Activated T-cell treated with anti-CD3 and anti-CD28 coated beads, Interleukin-2, amount 50 U/mL, for 4 hours (primary cell): ENCODE results near the gene OOSP4A. TPM values are rescaled to one million over a fixed set of nuclear protein-coding genes. Genes with fewer than 3 reads are reported as not detected.

Source experiments
- ATAC-seq, 2 donors: fragments of 200-7000 bp; cut with Tn5 transposase; one replicate each; pipeline ENCODE4 v1.10.0; 2021
- DNase-seq: peaks from one replicate; pipeline ENCODE4 v3.0.0-alpha.2; 2020
- H3K27me3 Mint-ChIP-seq: one replicate; pipeline ENCODE4 v1.8.0; 2021; ENCODE audit warnings: low read depth, mixed read lengths
- H3K36me3 Mint-ChIP-seq: one replicate; pipeline ENCODE4 v1.8.0; 2022; ENCODE audit warnings: mixed read lengths; ENCODE audit not compliant: insufficient read depth
- H3K4me1 Mint-ChIP-seq: one replicate; pipeline ENCODE4 v1.8.0; 2021; ENCODE audit warnings: low read depth, mixed read lengths
- H3K4me3 Mint-ChIP-seq: one replicate; pipeline ENCODE4 v1.8.0; 2021; ENCODE audit warnings: mild to moderate bottlenecking, moderate library complexity, mixed read lengths
- H3K9me3 Mint-ChIP-seq: one replicate; pipeline ENCODE4 v1.8.0; 2021; ENCODE audit warnings: mixed read lengths
- total RNA-seq, 3 donors: library from RNA; stranded (reverse); gene quantifications; one replicate each; pipeline ENCODE4 v1.2.1, GENCODE V29; 2021

OOSP4A gene
- total RNA-seq, result not detected

GRCh38 chr11:59963733-59964132 lies at the start of gene OOSP4A:
TSS of gene OOSP4A (plus strand) at chr11:59964033. CDS start at chr11:59964033, 0 bp downstream.
- no peak within 1 kb of the TSS for H3K4me3 Mint-ChIP-seq
- no peak for DNase-seq
- H3K27me3 Mint-ChIP-seq, result peaks cover 2% of the 10 kb centered on the region
- H3K36me3 Mint-ChIP-seq, result no peaks in the 10 kb centered on the region
- no peaks in the 10 kb centered on the region for H3K4me1 Mint-ChIP-seq
- no peak for ATAC-seq
- H3K9me3 Mint-ChIP-seq, result no peaks in the 10 kb centered on the region

DNA sequence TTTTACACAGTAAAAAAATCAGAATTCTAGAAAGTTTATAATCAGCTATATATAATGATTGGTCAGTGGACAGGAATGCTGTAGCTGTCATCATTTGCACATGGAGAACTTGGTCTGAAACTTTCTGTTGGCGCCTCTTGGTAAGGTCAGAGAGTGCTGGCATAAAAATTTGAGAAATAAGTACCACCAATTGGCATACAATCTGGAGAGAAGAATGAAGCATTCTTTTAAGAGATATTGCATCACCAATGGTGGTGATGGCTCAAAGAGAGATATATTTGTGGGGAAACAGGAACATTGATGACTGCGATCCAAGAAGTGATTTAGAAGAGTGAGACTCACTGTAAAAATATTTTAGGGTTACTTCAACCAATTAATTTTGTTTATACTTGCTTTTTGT lies 45.4 kb upstream of the OOSP4A start:
- Mint-ChIP-seq H3K4me3 (no peak overlapping the region), H3K36me3 (peaks cover 3% of the 10 kb centered on the region), H3K9me3 (peaks cover 27% of the 10 kb centered on the region), H3K4me1 (no peaks in the 10 kb centered on the region), H3K27me3 (no peaks in the 10 kb centered on the region)
- ATAC-seq, result no peak
- DNase-seq, result no peak

- no peak overlapping the region for H3K4me3 Mint-ChIP-seq
- peaks cover 31% of the 10 kb centered on the region for H3K9me3 Mint-ChIP-seq
- DNase-seq (no peak), ATAC-seq (no peak)
- H3K27me3 Mint-ChIP-seq, result no peaks in the 10 kb centered on the region
- H3K4me1 Mint-ChIP-seq, result no peaks in the 10 kb centered on the region
- peaks cover 3% of the 10 kb centered on the region for H3K36me3 Mint-ChIP-seq
Observed at GRCh38 chr11:59918987-59919589, 44.7 kb upstream of the OOSP4A start.

DNA sequence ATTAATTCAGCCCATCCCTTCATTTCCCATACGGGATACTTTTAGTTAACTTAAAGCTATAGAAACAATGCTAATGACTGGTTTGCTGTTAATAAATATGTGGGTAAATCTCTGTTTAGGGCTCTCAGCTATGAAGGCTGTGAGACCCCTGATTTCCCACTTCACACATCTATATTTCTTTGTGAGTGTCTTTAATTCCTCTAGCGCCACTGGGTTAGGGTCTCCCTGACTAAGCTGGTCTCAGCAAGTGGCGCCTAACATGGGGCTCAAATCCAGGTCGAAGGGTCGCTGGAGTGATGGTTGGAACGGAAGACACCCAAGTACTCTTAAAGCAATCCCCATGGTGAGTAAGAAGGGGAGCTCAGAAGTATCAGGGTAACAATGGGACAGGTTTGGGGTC lies 40.0 kb upstream of the OOSP4A start:
- DNase-seq (no peak), ATAC-seq (no peak)
- H3K4me1 Mint-ChIP-seq, result no peaks in the 10 kb centered on the region
- no peaks in the 10 kb centered on the region for H3K27me3 Mint-ChIP-seq
- peaks cover 3% of the 10 kb centered on the region for H3K36me3 Mint-ChIP-seq
- H3K4me3 Mint-ChIP-seq, result no peak overlapping the region
- peaks cover 54% of the 10 kb centered on the region for H3K9me3 Mint-ChIP-seq

DNA sequence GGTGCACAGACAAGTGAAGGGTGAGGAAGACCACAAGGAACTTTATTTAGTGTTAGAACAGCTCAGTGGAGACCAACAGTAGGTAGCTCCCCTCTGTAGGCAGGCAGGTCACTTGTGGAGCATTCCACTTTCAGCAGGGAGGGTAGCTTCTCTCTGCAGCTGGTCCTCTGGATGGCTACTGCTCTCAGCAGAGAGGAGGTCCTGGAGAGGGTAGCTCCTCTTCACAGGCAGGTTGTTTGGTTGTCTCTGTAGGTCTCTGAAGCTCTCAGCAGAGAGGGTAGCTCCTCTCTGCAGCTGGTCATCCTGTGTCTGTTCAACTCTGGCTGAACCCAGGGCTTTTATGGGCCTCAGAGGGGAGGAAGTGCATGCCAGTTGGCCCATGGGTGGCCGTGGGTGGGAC lies 32.1 kb upstream of the OOSP4A start:
- H3K4me1 Mint-ChIP-seq, result no peaks in the 10 kb centered on the region
- no peak for ATAC-seq
- peaks cover 3% of the 10 kb centered on the region for H3K36me3 Mint-ChIP-seq
- H3K9me3 Mint-ChIP-seq, result peaks cover 27% of the 10 kb centered on the region
- H3K4me3 Mint-ChIP-seq, result no peak overlapping the region
- peaks cover 4% of the 10 kb centered on the region for H3K27me3 Mint-ChIP-seq
- DNase-seq, result no peak

DNA sequence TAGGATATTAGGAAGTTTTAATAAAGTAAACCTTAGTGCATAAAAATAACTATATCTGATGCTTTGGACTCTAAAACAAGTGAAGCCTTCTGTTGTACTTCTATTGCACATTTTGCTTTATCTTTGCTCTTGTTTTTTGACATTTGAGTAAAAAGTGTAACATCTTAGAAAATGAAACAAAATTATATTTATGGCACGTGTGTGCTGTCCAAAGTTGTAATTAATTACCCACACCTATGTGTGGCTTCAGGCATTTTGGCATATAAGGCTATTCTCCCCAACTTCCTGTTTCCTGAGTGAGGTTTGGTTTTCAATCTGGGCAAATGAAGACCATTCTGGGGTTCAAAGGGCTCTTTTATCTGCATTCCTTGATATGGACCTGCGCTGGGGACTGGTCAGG lies 25.7 kb upstream of the OOSP4A start, which contains the start of gene OOSP1:
Gene OOSP1, plus strand, starts transcription at position 301 of the 400 bp plus-strand sequence. Its CDS starts 23 bp downstream, at position 324.
- Mint-ChIP-seq H3K27me3 (no peaks in the 10 kb centered on the region), H3K9me3 (no peaks in the 10 kb centered on the region), H3K36me3 (no peaks in the 10 kb centered on the region), H3K4me1 (no peaks in the 10 kb centered on the region), H3K4me3 (no peak within 1 kb of the TSS)
- no peak for DNase-seq
- no peak for ATAC-seq

- Mint-ChIP-seq H3K27me3 (no peaks in the 10 kb centered on the region), H3K9me3 (no peaks in the 10 kb centered on the region), H3K4me1 (no peaks in the 10 kb centered on the region), H3K4me3 (no peak overlapping the region), H3K36me3 (no peaks in the 10 kb centered on the region)
- no peak for ATAC-seq
- DNase-seq, result no peak
Observed at GRCh38 chr11:59938718-59939117, 25.1 kb upstream of the OOSP4A start.

DNA sequence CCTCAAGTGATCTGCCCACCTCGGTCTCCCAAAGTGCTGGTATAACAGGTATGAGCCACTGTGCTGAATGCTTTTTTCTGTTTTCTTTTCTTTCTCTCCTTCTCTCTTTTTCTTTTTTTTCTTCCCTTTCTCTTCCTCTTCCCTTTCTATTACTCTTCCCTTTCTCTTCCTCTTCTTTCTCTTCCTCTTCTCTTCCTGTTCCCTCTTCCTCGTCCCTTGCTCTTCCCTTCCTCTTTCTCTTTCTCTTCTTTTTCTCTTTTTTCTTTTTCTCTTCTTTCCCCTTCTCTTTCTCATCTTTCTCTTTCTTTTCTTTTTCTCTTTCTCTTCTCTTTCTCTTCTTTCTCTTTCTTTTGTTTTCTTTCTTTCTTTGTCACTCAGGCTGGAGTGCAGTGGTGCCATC lies 24.4 kb upstream of the OOSP4A start:
- no peak for DNase-seq
- H3K4me3 Mint-ChIP-seq, result no peak overlapping the region
- no peaks in the 10 kb centered on the region for H3K9me3 Mint-ChIP-seq
- peaks cover 2% of the 10 kb centered on the region for H3K27me3 Mint-ChIP-seq
- no peak for ATAC-seq
- no peaks in the 10 kb centered on the region for H3K4me1 Mint-ChIP-seq
- H3K36me3 Mint-ChIP-seq, result no peaks in the 10 kb centered on the region

DNA sequence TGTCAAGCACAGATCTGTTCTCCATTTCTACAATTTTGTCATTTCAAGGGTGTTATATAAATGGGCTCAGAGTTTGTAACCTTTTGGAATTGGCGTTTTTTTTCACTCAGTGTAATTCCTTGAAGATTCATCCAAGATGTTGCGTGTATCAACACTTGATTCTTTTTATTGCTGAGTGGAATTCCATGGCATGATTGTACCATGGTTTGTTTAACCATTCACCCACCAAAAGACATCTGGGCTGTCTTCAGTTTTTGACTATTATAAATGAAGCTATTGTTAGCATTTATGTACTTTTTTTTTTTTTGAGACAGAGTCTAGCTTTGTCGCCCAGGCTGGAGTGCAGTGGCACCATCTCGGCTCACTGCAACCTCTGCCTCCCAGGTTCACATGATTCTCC lies 22.7 kb upstream of the OOSP4A start:
- DNase-seq (no peak), ATAC-seq (no peak)
- Mint-ChIP-seq H3K4me1 (no peaks in the 10 kb centered on the region), H3K36me3 (no peaks in the 10 kb centered on the region), H3K27me3 (peaks cover 6% of the 10 kb centered on the region), H3K9me3 (no peaks in the 10 kb centered on the region), H3K4me3 (no peak overlapping the region)

DNA sequence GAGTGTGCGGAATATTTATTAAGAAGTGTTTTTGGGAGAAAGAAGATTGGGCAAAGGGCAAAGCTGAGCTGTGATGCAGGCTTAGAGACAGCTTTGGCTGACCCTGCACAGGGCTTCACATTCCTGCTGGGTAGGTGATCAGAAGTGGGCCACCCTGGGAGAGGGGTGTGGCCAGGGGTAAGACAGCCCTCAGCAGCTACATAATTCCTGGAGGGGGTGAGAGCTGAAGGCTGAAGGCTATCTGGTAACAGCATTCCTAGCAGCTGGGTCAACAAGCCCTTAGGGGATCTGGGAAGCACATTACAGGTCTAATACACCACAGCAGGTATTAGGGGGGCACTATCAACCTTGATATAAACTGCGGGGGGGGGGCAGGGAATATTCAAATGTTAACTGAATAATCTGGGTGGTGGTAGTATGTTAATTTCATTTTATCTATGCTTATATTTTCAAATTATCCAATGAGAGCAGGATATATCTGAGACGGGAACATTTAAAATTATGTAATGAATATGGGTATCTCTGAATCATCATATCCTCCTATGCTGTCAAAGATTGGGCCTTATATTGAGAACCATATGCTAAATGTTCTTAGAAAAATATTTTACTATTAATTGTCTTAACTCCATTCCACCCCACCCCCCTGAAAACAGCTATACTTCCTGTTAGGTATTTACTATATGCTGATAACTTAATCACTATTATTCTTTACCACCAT lies 19.7 kb upstream of the OOSP4A start:
- Mint-ChIP-seq H3K36me3 (no peaks in the 10 kb centered on the region), H3K4me1 (no peaks in the 10 kb centered on the region), H3K27me3 (peaks cover 8% of the 10 kb centered on the region), H3K4me3 (no peak overlapping the region), H3K9me3 (no peaks in the 10 kb centered on the region)
- DNase-seq (no peak), ATAC-seq (no peak)

- no peak for ATAC-seq
- no peak for DNase-seq
- H3K27me3 Mint-ChIP-seq, result peaks cover 8% of the 10 kb centered on the region
- no peak overlapping the region for H3K4me3 Mint-ChIP-seq
- no peaks in the 10 kb centered on the region for H3K36me3 Mint-ChIP-seq
- no peaks in the 10 kb centered on the region for H3K9me3 Mint-ChIP-seq
- no peaks in the 10 kb centered on the region for H3K4me1 Mint-ChIP-seq
Observed at GRCh38 chr11:59944720-59945119, 19.1 kb upstream of the OOSP4A start.

GRCh38 chr11:59953463-59954218 lies 10.2 kb upstream of the OOSP4A start:
- Mint-ChIP-seq H3K27me3 (peaks cover 3% of the 10 kb centered on the region), H3K9me3 (no peaks in the 10 kb centered on the region)
- ATAC-seq, result no peak

DNA sequence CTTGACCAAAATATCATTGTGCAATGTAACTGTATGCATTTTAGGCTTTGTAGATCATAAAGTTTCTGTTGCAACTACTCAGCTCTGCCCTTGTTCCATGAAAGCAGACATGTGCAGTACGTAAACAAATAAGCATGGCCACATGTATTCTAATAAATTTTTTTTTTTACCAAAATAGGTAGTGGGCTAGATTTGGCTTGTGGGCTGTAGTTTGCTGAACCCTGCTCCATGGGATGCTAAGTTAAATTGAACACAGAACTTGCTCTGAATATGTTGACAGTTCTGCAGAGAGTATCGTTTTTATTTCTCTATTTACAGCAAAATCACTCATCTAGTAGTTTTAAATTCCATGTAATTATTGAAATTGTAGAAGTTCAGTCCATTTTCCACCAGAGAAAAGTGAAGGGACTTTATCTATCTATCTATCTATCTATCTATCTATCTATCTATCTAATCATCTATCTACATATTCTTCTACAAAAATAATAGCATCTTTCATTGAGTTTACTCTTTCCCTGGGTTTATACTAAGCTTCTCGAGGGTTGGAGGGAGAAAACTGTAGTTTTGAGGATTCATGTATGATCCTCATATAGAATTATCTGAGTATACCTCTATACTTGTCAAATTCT lies 9.5 kb upstream of the OOSP4A start:
- no peak for DNase-seq
- ATAC-seq, result no peak
- no peaks in the 10 kb centered on the region for H3K4me1 Mint-ChIP-seq
- H3K36me3 Mint-ChIP-seq, result no peaks in the 10 kb centered on the region
- no peak overlapping the region for H3K4me3 Mint-ChIP-seq
- H3K9me3 Mint-ChIP-seq, result no peaks in the 10 kb centered on the region
- peaks cover 3% of the 10 kb centered on the region for H3K27me3 Mint-ChIP-seq

More at GRCh38 chr11:59953463-59954218, 10.2 kb upstream of the OOSP4A start:
- Mint-ChIP-seq H3K4me3 (no peak overlapping the region), H3K4me1 (no peaks in the 10 kb centered on the region), H3K36me3 (no peaks in the 10 kb centered on the region)
- no peak for DNase-seq

- ATAC-seq, result no peak
- no peaks in the 10 kb centered on the region for H3K9me3 Mint-ChIP-seq
- H3K4me3 Mint-ChIP-seq, result no peak overlapping the region
Observed at GRCh38 chr11:59957094-59957493, 6.7 kb upstream of the OOSP4A start.

More at GRCh38 chr11:59957094-59957493, 6.7 kb upstream of the OOSP4A start:
- DNase-seq, result no peak
- Mint-ChIP-seq H3K36me3 (no peaks in the 10 kb centered on the region), H3K27me3 (no peaks in the 10 kb centered on the region), H3K4me1 (no peaks in the 10 kb centered on the region)
